LNCAP (cell line): ENCODE results near the gene APBB2.

Source experiments
- CTCF ChIP-seq: fragments of 450-650 bp; IDR thresholded peaks from 2 replicates; pipeline ENCODE4 v1.5.1; 2017; ENCODE audit warnings: mild to moderate bottlenecking

The APBB2 gene

GRCh38 chr4:41024556-41025491, 189.5 kb downstream of the APBB2 start:
- TF ChIP-seq CTCF: no peak

GRCh38 chr4:41022116-41022515, 192.2 kb downstream of the APBB2 start:
- no peak for TF ChIP-seq CTCF

- no peak for TF ChIP-seq CTCF
Observed at GRCh38 chr4:41015016-41015675, 199.2 kb downstream of the APBB2 start.

- no peak for TF ChIP-seq CTCF
Observed at GRCh38 chr4:41014158-41014557, 200.2 kb downstream of the APBB2 start.

- TF ChIP-seq CTCF: no peak
Observed at GRCh38 chr4:41013746-41014145, 200.6 kb downstream of the APBB2 start.

- no peak for TF ChIP-seq CTCF
Observed at GRCh38 chr4:41012911-41013310, 201.4 kb downstream of the APBB2 start.

- TF ChIP-seq CTCF: no peak
Observed at GRCh38 chr4:41012293-41012692, 202.0 kb downstream of the APBB2 start.
